Measurements from ENCODE around the gene TAF1A. TPM values are rescaled to one million over a fixed set of nuclear protein-coding genes. Genes with fewer than 3 reads are reported as not detected.

Gene TAF1A
- total RNA-seq, 1 experiment from 2014 or later = 9.7 TPM

DNA sequence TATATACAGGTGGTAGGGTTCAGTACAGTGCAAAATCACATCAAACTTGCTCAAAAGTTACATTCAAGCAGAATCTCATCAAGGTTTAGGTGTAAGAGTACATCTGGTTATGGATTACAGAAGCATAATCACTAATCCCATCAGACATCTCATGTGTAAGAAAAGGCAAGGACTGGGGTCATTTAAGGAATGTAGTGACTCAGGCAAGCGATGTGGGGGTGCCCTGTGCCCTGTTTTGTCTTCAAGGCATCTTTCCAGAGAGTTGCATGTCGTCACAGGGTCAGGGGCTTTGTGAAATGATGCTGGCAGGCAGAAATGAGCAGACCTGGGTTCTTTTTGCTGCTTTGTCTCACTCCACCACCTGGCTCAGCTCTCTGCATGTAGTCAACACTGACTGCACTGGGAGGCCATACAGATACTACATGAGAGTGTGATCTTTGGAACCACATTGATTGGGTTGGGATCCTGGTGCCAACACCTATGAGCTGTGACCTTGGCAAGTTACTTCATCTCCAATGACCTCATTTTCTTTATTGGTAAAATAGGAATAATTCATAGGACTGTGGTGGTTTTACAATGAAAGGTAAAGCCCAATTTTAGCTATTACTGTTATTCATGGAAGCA lies 33.6 kb downstream of the TAF1A start:
- no peak for DNase-seq
- Histone ChIP-seq H3K27me3 (no peaks in the 10 kb centered on the region), H3K4me3 (no peak overlapping the region), H3K36me3 (peaks cover 29% of the 10 kb centered on the region), H3K9me3 (no peaks in the 10 kb centered on the region)

DNA sequence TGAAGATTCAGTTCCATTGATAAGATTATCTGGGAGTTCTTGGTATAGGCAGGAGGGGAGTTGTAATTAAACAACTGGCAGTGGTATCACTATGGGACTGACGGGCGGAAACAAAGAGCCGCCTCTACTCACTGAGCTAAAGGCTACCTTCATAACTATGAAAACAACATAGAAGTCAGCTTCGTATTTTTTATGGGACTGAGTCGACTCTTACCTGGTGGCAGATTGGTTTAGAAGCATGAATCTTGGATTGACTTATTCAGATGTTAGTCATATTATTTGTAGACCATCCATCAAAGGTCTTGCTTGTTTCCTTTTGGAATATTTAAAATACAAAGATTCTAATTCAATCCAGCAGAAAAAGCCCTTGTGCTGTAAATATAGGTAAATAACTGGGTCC lies 35.6 kb downstream of the TAF1A start:
- Histone ChIP-seq H3K36me3 (peaks cover 13% of the 10 kb centered on the region), H3K27me3 (no peaks in the 10 kb centered on the region), H3K9me3 (no peaks in the 10 kb centered on the region), H3K4me3 (no peak overlapping the region)
- DNase-seq = no peak

DNA sequence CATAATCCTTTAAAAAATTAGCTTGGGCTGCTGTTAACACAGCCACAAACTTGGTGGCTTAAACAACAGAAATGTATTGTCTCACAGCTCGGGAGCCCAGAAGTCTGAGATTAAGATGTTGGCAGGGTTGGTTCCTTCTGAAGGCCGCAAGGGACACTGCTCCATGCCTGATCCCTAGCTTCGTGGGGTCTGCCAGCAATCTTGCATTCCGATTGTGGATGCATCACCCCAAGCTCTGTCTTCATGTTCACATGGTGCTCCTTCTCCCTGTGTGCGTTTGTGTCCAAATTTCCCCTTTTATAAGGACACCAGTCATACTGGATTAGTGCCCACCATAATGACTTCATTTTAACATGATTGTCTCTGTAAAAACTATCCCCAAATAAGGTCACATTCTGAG lies 36.9 kb downstream of the TAF1A start:
- no peak overlapping the region for H3K4me3 ChIP-seq
- H3K9me3 ChIP-seq = no peaks in the 10 kb centered on the region
- peaks cover 11% of the 10 kb centered on the region for H3K36me3 ChIP-seq
- no peak for DNase-seq
- no peaks in the 10 kb centered on the region for H3K27me3 ChIP-seq

DNA sequence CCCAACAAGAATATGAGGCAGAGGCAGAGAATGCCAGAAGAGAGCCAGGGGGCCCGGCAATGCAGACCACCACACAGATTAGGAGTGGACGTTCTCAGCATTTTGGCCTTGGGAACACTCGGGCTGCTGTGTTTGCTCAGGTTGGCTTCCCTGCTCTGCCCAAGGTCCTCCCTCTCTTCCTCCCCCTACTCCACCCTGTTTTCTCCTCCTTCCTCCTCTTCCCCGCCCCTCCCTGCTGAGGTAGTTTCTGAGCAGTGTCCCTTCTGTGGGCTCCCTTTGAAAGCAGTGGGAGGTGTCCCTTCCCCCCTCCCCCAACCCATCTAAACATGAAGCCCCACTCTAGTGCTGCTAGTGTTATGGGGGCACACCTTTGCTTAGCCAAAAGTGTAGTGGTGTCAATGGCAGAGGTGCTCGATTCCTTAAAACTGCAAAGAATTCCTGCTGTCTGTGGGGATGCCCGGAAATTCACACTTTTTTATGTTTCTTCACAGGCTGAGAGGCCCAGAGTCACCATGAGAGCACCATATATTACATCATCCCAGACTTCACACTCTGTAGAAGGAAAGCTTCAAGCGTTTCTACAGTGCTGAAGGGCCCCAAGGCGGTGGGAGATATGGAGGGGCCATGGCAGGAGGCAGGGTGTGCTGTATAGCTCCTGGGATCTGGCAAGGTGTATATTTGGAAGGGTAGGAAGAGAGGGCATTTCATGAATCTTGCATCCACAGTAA lies 41.6 kb downstream of the TAF1A start, which contains the start of gene HHIPL2:
HHIPL2 (minus strand) TSS at position 161 of the 728 bp plus-strand sequence; CDS start at position 101, 60 bp downstream.
- no peaks in the 10 kb centered on the region for H3K9me3 ChIP-seq
- H3K36me3 ChIP-seq = no peaks in the 10 kb centered on the region
- no peak within 1 kb of the TSS; the same call in 1 of the 2 replicates for H3K4me3 ChIP-seq
- no peaks in the 10 kb centered on the region for H3K27me3 ChIP-seq
- DNase-seq = no peak

DNA sequence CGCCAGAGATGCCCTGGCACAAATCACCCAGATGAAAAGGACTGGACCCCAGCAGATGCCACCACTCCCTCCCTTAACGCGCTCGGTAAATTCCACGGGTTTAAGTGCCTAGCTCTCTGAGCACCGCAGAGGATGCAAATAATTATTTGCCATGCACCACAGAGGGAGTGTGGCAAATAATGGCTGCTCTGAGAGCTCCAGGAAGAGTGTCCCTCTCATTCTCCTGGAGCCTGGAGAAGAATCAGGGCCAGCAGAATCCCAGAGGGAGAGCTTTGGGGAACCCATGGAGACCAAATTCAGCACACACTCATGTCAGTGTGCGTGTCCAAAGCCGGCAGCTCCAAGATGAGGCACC lies 42.5 kb downstream of the TAF1A start:
- Histone ChIP-seq H3K4me3 (no peak overlapping the region; the same call in 1 of the 2 replicates), H3K27me3 (no peaks in the 10 kb centered on the region), H3K36me3 (no peaks in the 10 kb centered on the region), H3K9me3 (no peaks in the 10 kb centered on the region)
- no peak for DNase-seq

DNA sequence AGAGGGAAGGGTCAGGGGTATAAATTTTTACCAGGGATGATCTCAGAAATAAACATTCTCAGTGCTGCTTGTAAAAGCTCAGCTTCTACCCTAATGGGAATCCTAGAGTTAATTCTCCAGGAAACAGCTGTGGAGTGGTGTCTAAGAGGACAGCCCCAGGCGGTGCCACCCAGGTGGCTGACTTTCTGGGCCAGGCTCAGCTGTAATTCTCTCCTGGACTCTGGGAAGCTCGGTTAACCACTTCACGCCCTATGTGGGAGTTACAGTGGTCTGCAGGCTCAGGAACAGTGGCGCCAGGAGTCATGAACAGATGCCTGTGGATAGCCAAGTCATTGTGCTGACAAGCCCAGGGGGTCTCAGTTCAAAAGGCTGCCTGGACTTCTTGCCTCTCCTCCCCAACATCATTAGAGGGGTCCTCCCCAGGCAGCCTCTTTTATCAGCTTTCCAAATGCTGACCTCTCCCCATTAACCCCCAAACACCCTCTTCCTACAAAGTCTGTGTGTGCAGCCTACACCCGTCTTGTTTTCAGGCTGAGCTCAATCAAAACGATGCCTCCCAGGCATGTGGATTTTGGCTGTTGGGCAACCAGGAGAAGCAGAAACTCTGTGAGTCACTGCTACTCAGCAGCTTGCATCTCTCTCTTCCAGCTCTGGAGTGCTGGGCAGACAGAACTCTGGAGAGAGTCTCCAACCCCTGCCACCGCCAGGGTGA lies 43.0 kb downstream of the TAF1A start:
- no peaks in the 10 kb centered on the region for H3K9me3 ChIP-seq
- peak; percentile 95 for DNase-seq
- no peaks in the 10 kb centered on the region for H3K36me3 ChIP-seq
- no peaks in the 10 kb centered on the region for H3K27me3 ChIP-seq
- H3K4me3 ChIP-seq = no peak overlapping the region

DNA sequence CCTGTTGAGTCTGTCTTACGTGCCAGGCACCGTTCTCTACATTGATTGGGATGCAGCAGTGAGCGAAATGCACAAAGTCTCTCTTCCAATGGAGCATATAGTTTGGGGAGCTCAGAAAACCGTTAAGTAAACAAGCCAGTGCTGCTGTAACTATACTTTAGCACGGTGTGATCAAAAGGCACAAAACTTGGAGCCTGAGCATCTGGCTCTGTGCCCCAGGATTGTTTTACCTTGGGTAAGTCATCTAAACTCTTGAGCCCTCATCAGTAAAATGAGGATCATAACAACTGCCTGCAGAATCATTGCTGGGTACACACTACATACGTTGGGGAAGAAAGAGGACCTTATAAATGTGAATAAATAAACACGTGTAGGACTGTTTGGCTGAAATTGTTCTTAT lies 43.6 kb downstream of the TAF1A start:
- Histone ChIP-seq H3K36me3 (no peaks in the 10 kb centered on the region), H3K9me3 (no peaks in the 10 kb centered on the region), H3K4me3 (no peak overlapping the region), H3K27me3 (no peaks in the 10 kb centered on the region)
- peak; percentile 47 for DNase-seq

DNA sequence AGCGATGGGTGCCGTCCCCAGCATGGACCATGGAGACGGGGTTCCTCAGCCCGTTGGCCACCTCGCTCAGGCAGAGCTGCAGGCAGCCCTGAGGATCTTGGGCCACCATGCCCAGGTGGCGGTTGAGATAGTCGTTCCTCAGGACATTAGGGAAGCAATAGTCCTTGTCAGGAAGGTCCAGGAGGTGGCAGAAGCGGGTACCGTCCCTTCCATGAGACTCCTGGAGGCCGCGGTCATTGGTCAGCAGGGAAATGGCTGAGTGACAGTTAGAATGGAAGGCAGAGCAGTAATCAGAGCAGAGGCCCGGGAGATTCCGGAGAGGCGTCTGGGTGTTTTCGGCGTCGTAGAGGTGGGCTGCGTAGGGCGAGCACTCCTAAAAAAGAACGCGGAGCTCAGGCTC lies 45.9 kb downstream of the TAF1A start:
- no peaks in the 10 kb centered on the region for H3K27me3 ChIP-seq
- H3K36me3 ChIP-seq = no peaks in the 10 kb centered on the region
- DNase-seq = no peak
- H3K4me3 ChIP-seq = no peak overlapping the region
- no peaks in the 10 kb centered on the region for H3K9me3 ChIP-seq

DNA sequence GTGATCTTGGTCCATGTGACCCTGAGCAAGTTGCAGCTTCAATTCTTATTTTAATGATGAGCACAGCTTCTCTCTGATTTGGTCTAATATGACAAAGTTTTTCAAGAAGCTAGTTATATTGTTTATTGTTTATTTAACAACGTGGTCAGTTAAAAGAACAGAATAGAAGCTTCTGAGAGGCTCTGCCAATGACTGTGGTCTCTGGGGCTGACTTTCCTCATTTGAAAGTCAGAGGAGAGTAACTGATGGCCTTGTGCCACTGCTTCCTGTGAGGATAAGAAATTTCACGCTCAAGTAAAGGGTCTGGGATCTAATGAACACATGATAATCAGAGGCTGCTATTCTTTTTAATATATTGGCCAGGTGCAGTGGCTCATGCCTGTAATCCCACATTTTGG lies 49.1 kb downstream of the TAF1A start:
- no peaks in the 10 kb centered on the region for H3K36me3 ChIP-seq
- H3K9me3 ChIP-seq = no peaks in the 10 kb centered on the region
- H3K27me3 ChIP-seq = no peaks in the 10 kb centered on the region
- peak; percentile 27 for DNase-seq
- no peak overlapping the region for H3K4me3 ChIP-seq

DNA sequence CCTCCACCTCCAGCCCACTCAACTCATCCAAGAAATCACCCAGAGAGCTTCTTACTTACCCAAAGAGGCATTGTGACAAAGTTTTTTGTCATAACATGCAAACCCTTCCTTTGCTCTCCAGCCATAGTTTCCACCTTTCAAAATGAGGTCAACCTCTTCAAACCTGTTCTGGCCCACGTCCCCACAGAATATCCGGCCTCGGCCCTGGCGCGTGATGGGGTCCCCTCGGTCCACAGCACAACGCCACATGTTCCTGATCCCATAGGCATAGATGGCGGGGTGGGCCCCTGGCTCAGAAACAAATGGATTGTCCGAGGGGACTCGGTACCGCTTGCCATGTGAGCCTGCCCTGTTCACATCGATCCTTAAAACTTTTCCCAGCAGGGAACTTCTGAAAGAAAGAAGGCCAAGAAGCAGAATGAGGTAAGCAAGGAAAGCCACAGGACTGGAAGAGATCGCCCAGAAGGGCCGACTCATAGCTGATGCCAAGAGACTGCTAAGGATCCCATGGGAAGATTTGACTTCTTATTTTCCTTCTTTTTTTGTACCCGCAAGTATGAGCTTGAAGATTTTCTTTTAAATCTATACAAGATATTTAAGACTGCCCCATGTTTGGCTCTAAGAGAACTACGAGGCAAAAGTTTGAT lies 49.7 kb downstream of the TAF1A start:
- no peaks in the 10 kb centered on the region for H3K36me3 ChIP-seq
- DNase-seq = peak; percentile 23
- no peaks in the 10 kb centered on the region for H3K27me3 ChIP-seq
- no peak overlapping the region for H3K4me3 ChIP-seq
- no peaks in the 10 kb centered on the region for H3K9me3 ChIP-seq

DNA sequence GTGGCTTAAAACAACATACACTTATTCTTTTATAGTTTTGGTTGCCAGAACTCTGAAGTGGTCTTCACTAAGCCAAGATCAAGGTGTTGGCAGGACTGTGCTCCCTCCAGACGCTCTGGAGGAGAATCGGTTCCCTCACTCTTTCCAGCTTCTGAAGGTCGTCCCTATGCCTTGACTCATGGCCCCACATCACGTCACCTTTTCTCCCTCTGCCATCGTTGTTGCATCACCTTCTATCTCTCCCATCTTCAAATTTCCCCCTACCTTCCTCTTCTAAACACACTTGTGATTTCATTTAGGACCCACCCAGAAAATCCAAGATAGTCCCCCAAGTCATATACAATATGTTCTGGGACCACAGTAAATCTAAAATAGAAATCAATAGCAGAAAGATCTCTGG lies 54.3 kb downstream of the TAF1A start:
- Histone ChIP-seq H3K9me3 (no peaks in the 10 kb centered on the region), H3K36me3 (no peaks in the 10 kb centered on the region), H3K4me3 (no peak overlapping the region), H3K27me3 (no peaks in the 10 kb centered on the region)
- DNase-seq = no peak

DNA sequence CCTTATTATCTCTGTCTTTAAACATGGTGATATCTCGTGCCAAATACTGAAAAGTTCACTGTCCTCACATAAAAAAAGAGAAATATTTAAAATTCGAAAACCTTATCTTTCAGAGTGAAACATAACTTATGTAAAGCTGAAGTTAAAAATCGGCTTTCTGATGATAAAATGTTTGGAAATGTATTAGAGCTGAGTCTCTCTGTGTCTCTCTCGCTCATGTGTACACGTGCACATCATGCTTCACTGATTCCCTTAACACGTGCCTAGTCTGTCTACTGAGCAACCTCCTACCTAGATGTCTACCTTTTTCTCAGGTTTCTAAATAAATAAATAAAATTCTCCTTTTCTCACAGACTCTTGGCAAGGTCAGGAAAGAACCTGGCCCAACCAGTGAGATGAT lies 58.9 kb downstream of the TAF1A start:
- H3K36me3 ChIP-seq = no peaks in the 10 kb centered on the region
- no peaks in the 10 kb centered on the region for H3K9me3 ChIP-seq
- H3K27me3 ChIP-seq = no peaks in the 10 kb centered on the region
- no peak for DNase-seq
- H3K4me3 ChIP-seq = no peak overlapping the region

DNA sequence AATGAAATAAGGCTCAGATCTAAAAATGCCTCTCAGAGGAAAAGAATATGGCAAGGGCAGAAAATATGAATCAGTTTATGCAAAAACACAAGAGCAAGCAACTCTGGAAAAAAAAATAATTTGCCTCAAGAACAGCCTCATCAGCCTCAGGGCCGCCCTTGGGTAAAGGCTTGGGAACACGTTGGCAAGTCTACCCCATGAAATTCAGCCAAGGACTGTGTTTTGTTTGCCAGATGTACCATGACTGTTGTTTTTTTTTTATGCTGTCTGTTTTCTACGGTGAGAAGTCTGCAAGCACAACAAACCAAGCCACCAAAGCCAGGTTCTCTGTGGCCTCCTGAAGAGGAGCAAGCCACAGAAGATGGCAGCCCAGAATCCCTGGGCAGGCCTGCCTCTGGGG lies 59.8 kb downstream of the TAF1A start:
- Histone ChIP-seq H3K36me3 (no peaks in the 10 kb centered on the region), H3K4me3 (no peak overlapping the region), H3K27me3 (no peaks in the 10 kb centered on the region), H3K9me3 (no peaks in the 10 kb centered on the region)
- DNase-seq = no peak

DNA sequence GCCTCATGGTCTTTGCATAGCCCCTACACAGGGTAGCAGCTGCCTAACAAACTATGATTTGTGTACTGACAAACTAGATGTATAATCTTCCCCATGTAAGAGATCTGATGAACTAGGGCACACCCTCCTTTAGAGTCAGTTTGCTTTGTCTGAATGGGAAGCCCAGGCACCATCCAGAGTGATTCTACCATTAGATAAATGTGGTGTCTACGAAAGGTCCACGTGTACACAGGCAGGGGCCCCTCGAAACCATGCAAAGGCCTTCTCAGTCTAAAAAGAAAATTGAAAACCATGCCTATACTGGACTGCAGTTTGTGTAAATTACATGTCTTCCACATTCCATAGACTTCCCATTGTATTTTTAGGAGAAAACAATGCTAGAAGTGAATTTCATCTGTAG lies 60.6 kb downstream of the TAF1A start:
- H3K36me3 ChIP-seq = no peaks in the 10 kb centered on the region
- no peak for DNase-seq
- H3K4me3 ChIP-seq = no peak overlapping the region

DNA sequence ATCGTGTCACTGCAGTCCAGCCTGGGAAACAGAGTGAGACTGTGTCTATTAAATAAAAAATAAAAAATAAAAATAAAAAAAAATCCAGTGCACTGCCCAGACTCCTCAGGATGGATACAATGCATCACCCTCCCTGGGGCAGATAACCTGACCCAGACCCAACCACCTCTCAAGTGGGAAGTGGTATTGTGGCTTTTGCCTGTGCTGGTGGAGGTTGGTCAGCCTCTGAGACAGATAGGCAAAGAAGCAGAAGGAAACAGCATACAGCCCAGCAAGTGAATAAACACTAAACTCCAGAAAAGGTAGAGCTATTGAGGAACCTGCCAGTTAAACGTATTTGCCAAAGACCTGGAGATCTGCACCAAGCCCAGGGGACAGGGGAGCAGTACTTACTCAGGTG lies 63.8 kb downstream of the TAF1A start:
- Histone ChIP-seq H3K36me3 (no peaks in the 10 kb centered on the region), H3K27me3 (no peaks in the 10 kb centered on the region), H3K4me3 (no peak overlapping the region), H3K9me3 (peaks cover 6% of the 10 kb centered on the region)
- DNase-seq = no peak

More for the DNA sequence above, 60.6 kb downstream of the TAF1A start:
- H3K27me3 ChIP-seq = no peaks in the 10 kb centered on the region
- H3K9me3 ChIP-seq = no peaks in the 10 kb centered on the region

DNA sequence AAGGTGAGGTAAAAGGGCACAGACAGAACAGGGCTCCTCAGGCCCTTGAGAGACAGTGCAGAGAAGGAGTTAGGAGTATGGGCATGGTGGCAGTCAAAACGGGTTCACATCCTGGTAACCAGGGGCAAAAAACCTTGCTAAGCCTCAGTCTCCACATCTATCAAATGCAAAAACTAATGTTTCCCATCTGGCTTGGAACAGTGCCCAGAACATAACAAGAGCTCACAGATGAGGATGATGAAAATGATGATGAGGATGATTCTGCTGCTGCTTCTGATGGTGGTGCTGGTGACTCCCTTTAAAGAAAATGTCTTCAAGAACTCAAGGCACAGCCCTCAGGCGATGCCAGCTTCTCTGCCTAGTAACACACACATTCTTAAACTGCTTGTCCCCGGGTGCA lies 65.9 kb downstream of the TAF1A start:
- Histone ChIP-seq H3K9me3 (peaks cover 6% of the 10 kb centered on the region), H3K36me3 (no peaks in the 10 kb centered on the region), H3K4me3 (no peak overlapping the region), H3K27me3 (no peaks in the 10 kb centered on the region)
- DNase-seq = no peak
